GM19452 (cell line): ENCODE measurements around the gene A3GALT2.
"Not testable (repeated sequence)": the region's sequence is repeated elsewhere in the genome, so short reads cannot be mapped to it uniquely, and the experiment has no call there.

ENCODE experiments used
- ATAC-seq: cut with Tn5 transposase; IDR thresholded peaks from one replicate; pipeline ENCODE4 v1.9.1; 2021; ENCODE audit not compliant: unreplicated experiment

Gene A3GALT2

GRCh38 chr1:33314416-33314815 is 6.5 kb downstream of the A3GALT2 start:
- no peak for ATAC-seq

- no peak for ATAC-seq
Measured at GRCh38 chr1:33312413-33312749, 8.5 kb downstream of the A3GALT2 start.

GRCh38 chr1:33311706-33312412 is 9.0 kb downstream of the A3GALT2 start:
- ATAC-seq: no peak

GRCh38 chr1:33310702-33311101 is 10.2 kb downstream of the A3GALT2 start:
- no peak for ATAC-seq

- not testable (repeated sequence) for ATAC-seq
Measured at GRCh38 chr1:33309351-33309750, 11.5 kb downstream of the A3GALT2 start.

GRCh38 chr1:33307494-33307864 is 13.4 kb downstream of the A3GALT2 start:
- no peak for ATAC-seq

GRCh38 chr1:33306653-33307493 is 14.0 kb downstream of the A3GALT2 start:
- ATAC-seq: no peak

- no peak for ATAC-seq
Measured at GRCh38 chr1:33305816-33306652, 14.9 kb downstream of the A3GALT2 start.

- no peak for ATAC-seq
Measured at GRCh38 chr1:33305016-33305415, 15.9 kb downstream of the A3GALT2 start.

GRCh38 chr1:33302325-33302724 is 18.6 kb downstream of the A3GALT2 start:
- ATAC-seq: no peak

- ATAC-seq: no peak
Measured at GRCh38 chr1:33301273-33301984, 19.5 kb downstream of the A3GALT2 start.

- no peak for ATAC-seq
Measured at GRCh38 chr1:33300673-33301072, 20.2 kb downstream of the A3GALT2 start.

- no peak for ATAC-seq
Measured at GRCh38 chr1:33299461-33300155, 21.3 kb downstream of the A3GALT2 start.

GRCh38 chr1:33298623-33299277 is 22.1 kb downstream of the A3GALT2 start:
- ATAC-seq: no peak

GRCh38 chr1:33297911-33298622 is 22.8 kb downstream of the A3GALT2 start:
- ATAC-seq: no peak

GRCh38 chr1:33296824-33297223 is 24.1 kb downstream of the A3GALT2 start:
- ATAC-seq: no peak

- no peak for ATAC-seq
Measured at GRCh38 chr1:33296082-33296458, 24.8 kb downstream of the A3GALT2 start.

GRCh38 chr1:33295450-33296081 is 25.3 kb downstream of the A3GALT2 start:
- peak; percentile 64 for ATAC-seq

- no peak for ATAC-seq
Measured at GRCh38 chr1:33295023-33295422, 25.9 kb downstream of the A3GALT2 start.
